ENCODE data around the gene GAB4. TPM values are rescaled to one million over a fixed set of nuclear protein-coding genes. Genes with fewer than 3 reads are reported as not detected.

Gene GAB4
- total RNA-seq, 1 experiment from 2014 or later: not detected

DNA sequence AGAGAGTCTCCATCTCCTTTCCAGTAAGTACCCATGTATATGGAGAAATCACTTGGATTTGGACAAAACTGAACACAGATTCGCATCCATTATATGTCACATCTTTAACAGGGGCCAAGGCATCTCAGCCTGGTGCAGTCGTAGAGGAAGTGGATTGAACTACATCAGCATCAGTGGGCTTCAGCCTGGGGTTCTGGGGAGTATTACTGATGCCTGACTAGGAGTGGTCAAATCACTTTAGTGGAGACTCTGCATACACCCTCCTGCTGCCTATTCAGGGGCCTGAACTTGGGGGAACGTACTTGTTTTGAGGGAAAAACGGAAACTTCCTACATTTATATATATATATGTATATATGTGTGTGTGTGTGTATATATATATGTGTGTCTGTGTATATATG lies 72.8 kb downstream of the GAB4 start:
- H3K4ac ChIP-seq (ENCODE audit: low read depth, low read length): no peak overlapping the region
- no peaks in the 10 kb centered on the region for H3K79me2 ChIP-seq (ENCODE audit: insufficient read depth, low read length)
- H4K8ac ChIP-seq (replicated peaks; ENCODE audit: insufficient read length, low read depth, low read length): no peak overlapping the region
- no peak overlapping the region for H2BK15ac ChIP-seq (ENCODE audit: low read depth, low read length)
- no peak overlapping the region for H3K9ac ChIP-seq (ENCODE audit: extremely low read depth, insufficient read length, low read length)
- H3K27ac ChIP-seq (ENCODE audit: insufficient read length, low read depth, low read length): no peak overlapping the region
- Mint-ChIP-seq H3K4me3 (no peak overlapping the region), H3K36me3 (ENCODE audit: insufficient read depth in 1 of 3, low read depth in 3 of 3) (no peaks in the 10 kb centered on the region; a peak in 1 of 7 replicates), H3K27me3 (ENCODE audit: low read depth) (peaks cover 52% of the 10 kb centered on the region), H3K27ac (no peak overlapping the region), H3K4me1 (no peaks in the 10 kb centered on the region), H3K9me3 (peaks cover 92 to 100% of the 10 kb centered on the region in 2 experiments)
- no peaks in the 10 kb centered on the region for H3K4me1 ChIP-seq (ENCODE audit: insufficient read depth, low read length)
- no peak for DNase-seq
- H3K27me3 ChIP-seq (ENCODE audit: insufficient read depth, low read length): no peaks in the 10 kb centered on the region; the same call in 1 of the 2 replicates
- H4K20me1 ChIP-seq (ENCODE audit: control insufficient read depth, insufficient read depth, insufficient read length): no peaks in the 10 kb centered on the region
- H3K9me3 ChIP-seq (ENCODE audit: control insufficient read depth, low read depth, low read length): no peaks in the 10 kb centered on the region
- no CpG with 5 or more reads among the region's 4 CpGs for WGBS (ENCODE audit: extremely low coverage, insufficient read length, low lambda C conversion rate)
- H3K14ac ChIP-seq (ENCODE audit: insufficient read depth, low read length): no peak overlapping the region
- H2BK12ac ChIP-seq (ENCODE audit: insufficient read length, low read depth, low read length): no peak overlapping the region
- H3K4me2 ChIP-seq (ENCODE audit: insufficient read depth, insufficient read length, low read length): no peak overlapping the region
- no peak overlapping the region for H2AK5ac ChIP-seq (ENCODE audit: insufficient read length, low read length)
- H3K18ac ChIP-seq (ENCODE audit: insufficient read length, low read depth, low read length): no peak overlapping the region
- TF ChIP-seq, protein P1, sequence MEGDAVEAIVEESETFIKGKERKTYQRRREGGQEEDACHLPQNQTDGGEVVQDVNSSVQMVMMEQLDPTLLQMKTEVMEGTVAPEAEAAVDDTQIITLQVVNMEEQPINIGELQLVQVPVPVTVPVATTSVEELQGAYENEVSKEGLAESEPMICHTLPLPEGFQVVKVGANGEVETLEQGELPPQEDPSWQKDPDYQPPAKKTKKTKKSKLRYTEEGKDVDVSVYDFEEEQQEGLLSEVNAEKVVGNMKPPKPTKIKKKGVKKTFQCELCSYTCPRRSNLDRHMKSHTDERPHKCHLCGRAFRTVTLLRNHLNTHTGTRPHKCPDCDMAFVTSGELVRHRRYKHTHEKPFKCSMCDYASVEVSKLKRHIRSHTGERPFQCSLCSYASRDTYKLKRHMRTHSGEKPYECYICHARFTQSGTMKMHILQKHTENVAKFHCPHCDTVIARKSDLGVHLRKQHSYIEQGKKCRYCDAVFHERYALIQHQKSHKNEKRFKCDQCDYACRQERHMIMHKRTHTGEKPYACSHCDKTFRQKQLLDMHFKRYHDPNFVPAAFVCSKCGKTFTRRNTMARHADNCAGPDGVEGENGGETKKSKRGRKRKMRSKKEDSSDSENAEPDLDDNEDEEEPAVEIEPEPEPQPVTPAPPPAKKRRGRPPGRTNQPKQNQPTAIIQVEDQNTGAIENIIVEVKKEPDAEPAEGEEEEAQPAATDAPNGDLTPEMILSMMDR (conservative IDR thresholded peaks at IDR 0.05): no peak
- no peak overlapping the region for H2BK5ac ChIP-seq (ENCODE audit: insufficient read length, low read length)
- no peak overlapping the region for H3T11ph ChIP-seq (ENCODE audit: low read length)
- H3K79me1 ChIP-seq (ENCODE audit: insufficient read depth, low read depth, low read length, poor library complexity, severe bottlenecking): no peaks in the 10 kb centered on the region
- H2BK20ac ChIP-seq (ENCODE audit: low read depth, low read length, poor library complexity, severe bottlenecking): no peak overlapping the region
- H4K91ac ChIP-seq (ENCODE audit: insufficient read length, low read depth, low read length): no peak overlapping the region
- H3K56ac ChIP-seq (ENCODE audit: insufficient read length, low read depth, low read length): no peak overlapping the region
- H3K23me2 ChIP-seq (ENCODE audit: insufficient read length, low read depth, low read length, poor library complexity, severe bottlenecking): no peaks in the 10 kb centered on the region
- H3K23ac ChIP-seq (ENCODE audit: insufficient read length, low read depth, low read length): no peak overlapping the region
- no peak overlapping the region for H2BK120ac ChIP-seq (ENCODE audit: low read depth, low read length, poor library complexity, severe bottlenecking)
- no peak overlapping the region for H2AFZ ChIP-seq (ENCODE audit: low read length)
- no peak overlapping the region for H4K5ac ChIP-seq (ENCODE audit: insufficient read length, low read depth, low read length)

Data from H9 (cell line).